ENCODE measurements around the gene LRRC3C.
"Not testable (repeated sequence)": the region's sequence is repeated elsewhere in the genome, so short reads cannot be mapped to it uniquely, and the experiment has no call there.

Gene LRRC3C

GRCh38 chr17:39946551-39947330 lies 19.2 kb downstream of the LRRC3C start:
- DNase-seq: no peak

- not testable (repeated sequence) for DNase-seq
Observed at GRCh38 chr17:39948489-39948828, 20.9 kb downstream of the LRRC3C start.

GRCh38 chr17:39949028-39949427 lies 21.5 kb downstream of the LRRC3C start:
- no peak for DNase-seq

- no peak for DNase-seq
Observed at GRCh38 chr17:39950871-39951348, 23.4 kb downstream of the LRRC3C start.

- peak in 1 of 56 donors; percentile 39 for DNase-seq
Observed at GRCh38 chr17:39951924-39952679, 24.6 kb downstream of the LRRC3C start.

GRCh38 chr17:39952680-39953470 lies 25.3 kb downstream of the LRRC3C start:
- DNase-seq: peak; percentile 70 to 100 (median 96)

GRCh38 chr17:39953471-39953888 lies 25.9 kb downstream of the LRRC3C start:
- no peak for DNase-seq

- no peak for DNase-seq
Observed at GRCh38 chr17:39954876-39955275, 27.3 kb downstream of the LRRC3C start.

- no peak for DNase-seq
Observed at GRCh38 chr17:39955726-39956225, 28.2 kb downstream of the LRRC3C start.

- DNase-seq: no peak
Observed at GRCh38 chr17:39960524-39961041, 33.1 kb downstream of the LRRC3C start.

- DNase-seq: no peak
Observed at GRCh38 chr17:39962642-39963220, 35.2 kb downstream of the LRRC3C start, which contains the start of gene GSDMA. TSS of gene GSDMA (plus strand) at chr17:39963004. CDS start at chr17:39965688, 2,684 bp downstream.

- DNase-seq: no peak
Observed at GRCh38 chr17:39963829-39964228, 36.3 kb downstream of the LRRC3C start.

GRCh38 chr17:39965017-39965699 lies 37.6 kb downstream of the LRRC3C start:
- no peak for DNase-seq

GRCh38 chr17:39966771-39967170 lies 39.2 kb downstream of the LRRC3C start:
- no peak for DNase-seq

- no peak for DNase-seq
Observed at GRCh38 chr17:39968761-39969160, 41.2 kb downstream of the LRRC3C start.

GRCh38 chr17:39969375-39969774 lies 41.8 kb downstream of the LRRC3C start:
- no peak for DNase-seq

GRCh38 chr17:39970157-39970692 lies 42.7 kb downstream of the LRRC3C start:
- no peak for DNase-seq

GRCh38 chr17:39971076-39971603 lies 43.6 kb downstream of the LRRC3C start:
- no peak for DNase-seq

GRCh38 chr17:39972271-39972670 lies 44.7 kb downstream of the LRRC3C start:
- peak in 4 of 56 donors; percentile 6 to 38 (median 10) for DNase-seq

- no peak for DNase-seq
Observed at GRCh38 chr17:39973496-39973895, 46.0 kb downstream of the LRRC3C start.
